Ishikawa (cell line): Measurements from ENCODE around the gene RNASEH2C.

ENCODE experiments used
- EP300 ChIP-seq: IDR thresholded peaks from 2 replicates; pipeline ENCODE4 v1.6.1; 2012; ENCODE audit warnings: borderline replicate concordance
- TCF12 ChIP-seq: IDR thresholded peaks from 2 replicates; pipeline ENCODE4 v1.6.1; 2012; ENCODE audit warnings: low read depth
- ZBTB7A ChIP-seq: IDR thresholded peaks from 2 replicates; pipeline ENCODE4 v1.6.1; 2012; ENCODE audit warnings: low read depth
- TF ChIP-seq, protein P1 (sequence below): IDR thresholded peaks from 2 replicates; pipeline ENCODE4 v1.6.1; 2012

GRCh38 chr11:65680192-65680743, 40.3 kb downstream of the RNASEH2C start:
- no peak for TF ChIP-seq EP300
- TF ChIP-seq TCF12, result no peak
- TF ChIP-seq, protein P1, sequence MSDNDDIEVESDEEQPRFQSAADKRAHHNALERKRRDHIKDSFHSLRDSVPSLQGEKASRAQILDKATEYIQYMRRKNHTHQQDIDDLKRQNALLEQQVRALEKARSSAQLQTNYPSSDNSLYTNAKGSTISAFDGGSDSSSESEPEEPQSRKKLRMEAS, result no peak
- TF ChIP-seq ZBTB7A, result no peak
